Placental epithelial cell (primary cell): ENCODE data around the gene HOXA10. TPM values are rescaled to one million over a fixed set of nuclear protein-coding genes. Genes with fewer than 3 reads are reported as not detected.

ENCODE experiments used
- small RNA-seq: library from RNA; depleted of rRNA; stranded (forward); fragments of <200 nt; gene quantifications from one replicate; pipeline ENCODE3, GENCODE V24; 2012
- total RNA-seq: library from RNA; depleted of rRNA; stranded (reverse); fragments of >200 nt; gene quantifications from 2 replicates; pipeline ENCODE4 v1.2.3, GENCODE V29; 2012

The HOXA10 gene
- 0.39 TPM in 1 of 2 replicates, not detected in the other for total RNA-seq

GRCh38 chr7:27173956-27174873, at the start of gene HOXA10:
Gene HOXA10, minus strand, starts transcription at chr7:27174320. Its CDS starts 14 bp downstream, at chr7:27174306.

GRCh38 chr7:27199849-27200760, 26.0 kb upstream of the HOXA10 start, which contains the start of gene HOXA13:
Gene HOXA13, minus strand, starts transcription at chr7:27200091. Its CDS starts 14 bp downstream, at chr7:27200077.

GRCh38 chr7:27185013-27185853, 11.1 kb upstream of the HOXA10 start, which contains the start of gene HOXA11:
Gene HOXA11, minus strand, starts transcription at chr7:27185232. Its CDS starts 88 bp downstream, at chr7:27185144.

GRCh38 chr7:27165089-27165995, 8.8 kb downstream of the HOXA10 start, which contains the start of gene HOXA9:
Gene HOXA9, minus strand, starts transcription at chr7:27165537. Its CDS starts 80 bp downstream, at chr7:27165457.

GRCh38 chr7:27156508-27156898, 17.6 kb downstream of the HOXA10 start, which contains the start of gene HOXA7:
Gene HOXA7, minus strand, starts transcription at chr7:27156675. Its CDS starts 130 bp downstream, at chr7:27156545.

GRCh38 chr7:27151931-27152815, 21.9 kb downstream of the HOXA10 start, which contains the start of gene HOXA3:
Gene HOXA3, minus strand, starts transcription at chr7:27152583. Its CDS starts 41,943 bp downstream, at chr7:27110640.

GRCh38 chr7:27147199-27148030, 26.7 kb downstream of the HOXA10 start, which contains the start of gene HOXA6:
Gene HOXA6, minus strand, starts transcription at chr7:27147774. Its CDS starts 25 bp downstream, at chr7:27147749.

GRCh38 chr7:27143023-27143949, 30.8 kb downstream of the HOXA10 start, which contains the start of gene HOXA5:
Gene HOXA5, minus strand, starts transcription at chr7:27143681. Its CDS starts 74 bp downstream, at chr7:27143607.

GRCh38 chr7:27130540-27131389, 43.4 kb downstream of the HOXA10 start, which contains the start of gene HOXA4:
Gene HOXA4, minus strand, starts transcription at chr7:27130757. Its CDS starts 24 bp downstream, at chr7:27130733.

Small RNA genes lying within 50 kb of the gene (small RNA-seq; reads per million reads assigned to genes)
- gene AC004080.5 (not detected), gene RF02140 (not detected), gene RF02141 (not detected)

Other genes starting within 250 kb of the HOXA10 start
- gene HOXA1, start 78.3 kb downstream of the HOXA10 start, total RNA-seq = 1.2 and 1.5 TPM in 2 replicates
- 0.65 and 4.7 TPM in 2 replicates for gene HOXA2, start 71.6 kb downstream of the HOXA10 start, total RNA-seq
- 0.43 and 1.6 TPM in 2 replicates for gene HOXA4, start 43.6 kb downstream of the HOXA10 start, total RNA-seq
- gene HOXA5, start 30.6 kb downstream of the HOXA10 start, total RNA-seq = 0.39 TPM in 1 of 2 replicates, not detected in the other
- gene HOXA6, start 26.5 kb downstream of the HOXA10 start, total RNA-seq = not detected in 2 replicates
- 1.4 and 4.7 TPM in 2 replicates for gene HOXA3, start 21.7 kb downstream of the HOXA10 start, total RNA-seq
- gene HOXA7, start 17.6 kb downstream of the HOXA10 start, total RNA-seq = not detected in 2 replicates
- not detected in 2 replicates for gene HOXA9, start 8.8 kb downstream of the HOXA10 start, total RNA-seq
- 0.11 TPM in 1 of 2 replicates, not detected in the other for gene HOXA11, start 10.9 kb upstream of the HOXA10 start, total RNA-seq
- under 0.01 TPM in 1 of 2 replicates, not detected in the other for gene HOXA13, start 25.8 kb upstream of the HOXA10 start, total RNA-seq
- gene EVX1, start 68.5 kb upstream of the HOXA10 start, total RNA-seq = not detected in 2 replicates